Activated CD8-positive, alpha-beta memory T cell treated with anti-CD3 and anti-CD28 coated beads, Interleukin-2, amount 50 U/mL, for 4 hours (primary cell): Measurements from ENCODE around the gene HACD2.

ENCODE experiments used
- DNase-seq: peaks from one replicate; pipeline ENCODE4 v3.0.0-alpha.2; 2020

HACD2 gene

GRCh38 chr3:123480428-123480827 lies 104.4 kb downstream of the HACD2 start:
- DNase-seq: no peak

- DNase-seq: no peak
Measured at GRCh38 chr3:123479891-123480290, 105.0 kb downstream of the HACD2 start.

DNA sequence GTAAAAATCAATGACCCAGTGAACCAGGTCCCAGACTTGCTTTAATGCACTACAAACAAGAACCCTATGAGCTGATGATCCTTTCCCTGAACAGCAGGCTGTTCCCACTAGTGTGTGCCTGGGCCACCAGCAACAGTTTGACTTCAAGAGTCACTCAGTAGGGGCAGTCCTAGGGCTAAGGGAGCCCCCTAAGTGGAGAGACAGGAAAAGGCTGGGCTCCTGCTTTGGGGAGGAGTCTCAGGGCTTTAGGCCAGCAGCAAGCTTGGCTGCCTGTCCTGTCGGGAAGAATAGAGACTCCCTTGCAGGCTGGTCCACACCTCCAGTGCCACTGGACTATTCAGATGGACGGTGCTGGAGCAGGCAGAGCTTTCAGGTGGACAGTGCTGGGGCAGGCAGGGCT lies 106.5 kb downstream of the HACD2 start:
- no peak for DNase-seq

GRCh38 chr3:123476967-123477750 lies 107.7 kb downstream of the HACD2 start:
- DNase-seq: no peak

- no peak for DNase-seq
Measured at GRCh38 chr3:123475786-123476185, 109.1 kb downstream of the HACD2 start.

DNA sequence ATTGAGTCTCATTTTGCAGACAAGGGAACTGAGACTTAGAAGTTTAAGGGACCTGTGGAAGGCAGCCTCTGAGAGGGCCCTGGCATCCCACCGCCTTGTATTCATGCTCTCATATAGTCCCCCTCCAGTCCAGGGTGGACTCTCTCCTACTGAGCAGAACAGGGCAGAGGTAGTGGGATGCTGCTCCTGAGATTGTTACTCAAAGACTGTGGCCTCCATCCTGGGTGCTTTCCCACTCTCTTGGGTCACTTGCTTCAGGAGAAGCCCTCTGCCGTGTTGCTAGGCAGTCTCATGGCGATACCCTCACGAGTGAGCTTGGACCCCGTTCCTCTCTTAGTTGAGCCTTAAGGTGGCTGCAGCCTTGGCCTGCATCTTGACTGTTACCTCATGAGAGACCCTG lies 113.7 kb downstream of the HACD2 start:
- DNase-seq: no peak

DNA sequence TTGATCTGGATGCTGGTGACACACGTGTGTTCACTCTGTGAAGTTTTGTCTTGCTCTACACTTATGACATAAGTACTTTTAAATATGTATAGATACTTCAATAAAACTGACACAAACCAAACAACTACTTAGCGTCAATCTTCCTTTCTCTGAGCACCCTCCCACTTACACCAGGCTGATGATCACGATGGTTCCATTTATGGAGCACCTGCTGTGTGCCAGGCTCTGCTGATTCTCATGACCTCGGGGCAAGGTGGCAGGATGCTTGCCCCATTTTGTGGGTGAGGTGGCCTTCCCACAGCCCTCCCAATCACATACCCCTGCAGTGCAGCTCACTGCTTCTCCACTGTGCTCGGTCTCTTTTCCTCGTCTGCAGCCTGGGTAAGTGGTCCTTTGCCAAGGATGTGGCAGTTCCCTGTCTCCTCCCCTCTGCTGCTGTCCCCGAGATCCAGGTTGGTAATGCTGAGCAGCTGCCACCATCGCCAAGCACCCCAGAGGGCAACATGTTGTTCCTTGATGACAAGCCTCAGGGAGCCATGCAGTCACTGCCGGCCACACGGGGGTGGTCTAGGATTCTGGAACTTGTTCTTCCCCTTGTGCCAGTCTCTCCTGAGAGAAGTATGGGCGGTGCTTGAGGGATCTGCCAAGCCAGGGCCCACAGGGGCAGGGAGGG lies 115.4 kb downstream of the HACD2 start:
- no peak for DNase-seq

- DNase-seq: no peak
Measured at GRCh38 chr3:123467046-123467445, 117.8 kb downstream of the HACD2 start.

- DNase-seq: no peak
Measured at GRCh38 chr3:123464211-123464610, 120.6 kb downstream of the HACD2 start.

- no peak for DNase-seq
Measured at GRCh38 chr3:123459862-123460261, 125.0 kb downstream of the HACD2 start.

DNA sequence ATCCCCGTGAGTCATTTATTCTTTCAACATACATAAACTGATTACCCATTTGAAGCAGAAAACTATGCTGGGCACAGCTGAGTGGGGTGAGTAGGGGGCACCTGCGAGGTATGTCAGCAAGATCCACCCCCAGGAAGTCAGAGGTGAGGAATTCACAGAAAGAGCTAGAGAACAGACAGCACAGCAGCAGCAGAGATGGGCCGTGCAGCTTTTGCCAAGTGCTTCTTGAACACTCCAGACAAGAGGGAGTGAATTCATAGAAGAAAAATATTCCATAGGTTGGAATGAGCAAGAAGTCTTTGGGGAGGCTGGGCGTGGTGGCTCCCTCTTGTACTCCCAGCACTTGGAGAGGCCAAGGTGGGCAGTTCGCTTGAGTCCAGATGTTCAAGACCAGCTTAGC lies 126.6 kb downstream of the HACD2 start:
- DNase-seq: no peak

DNA sequence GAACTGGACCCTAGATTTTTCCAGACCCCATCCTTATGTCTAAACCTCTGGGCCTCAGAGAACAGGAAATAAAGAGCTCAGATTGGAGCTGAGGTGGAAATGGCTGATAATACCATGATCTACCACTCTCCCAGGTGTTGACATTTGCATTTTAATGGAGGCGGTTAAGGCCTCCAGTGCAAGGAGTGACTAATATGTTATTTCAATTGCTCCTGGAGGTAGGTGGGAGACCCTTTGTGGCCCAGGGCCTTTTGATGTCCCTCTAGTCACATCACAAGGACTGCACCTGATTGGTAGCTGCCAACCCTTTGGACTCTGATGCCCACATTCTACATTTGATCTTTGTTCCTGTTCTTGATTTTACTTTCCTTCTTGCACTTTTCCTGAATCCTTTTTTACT lies 127.0 kb downstream of the HACD2 start:
- no peak for DNase-seq

DNA sequence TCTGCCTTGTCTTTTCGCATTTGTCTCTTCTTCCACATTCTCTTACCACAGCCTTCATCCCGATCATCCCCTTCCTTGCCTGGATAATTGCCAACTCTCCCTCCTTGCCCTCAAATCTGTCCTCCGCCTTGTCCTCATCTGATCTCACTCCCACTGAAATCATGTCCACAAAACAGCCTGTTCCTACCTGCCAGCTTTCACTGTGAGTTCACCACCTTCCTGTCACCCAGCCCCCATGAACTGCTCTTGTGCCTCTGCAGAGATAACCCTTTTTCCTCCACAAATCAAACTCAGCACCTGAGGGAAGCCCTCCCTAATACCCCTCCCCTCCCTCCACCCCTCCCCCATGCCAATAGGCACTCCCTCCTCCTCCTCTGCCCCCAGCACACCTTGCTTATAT lies 131.2 kb downstream of the HACD2 start:
- no peak for DNase-seq

- no peak for DNase-seq
Measured at GRCh38 chr3:123451186-123451585, 133.7 kb downstream of the HACD2 start.

DNA sequence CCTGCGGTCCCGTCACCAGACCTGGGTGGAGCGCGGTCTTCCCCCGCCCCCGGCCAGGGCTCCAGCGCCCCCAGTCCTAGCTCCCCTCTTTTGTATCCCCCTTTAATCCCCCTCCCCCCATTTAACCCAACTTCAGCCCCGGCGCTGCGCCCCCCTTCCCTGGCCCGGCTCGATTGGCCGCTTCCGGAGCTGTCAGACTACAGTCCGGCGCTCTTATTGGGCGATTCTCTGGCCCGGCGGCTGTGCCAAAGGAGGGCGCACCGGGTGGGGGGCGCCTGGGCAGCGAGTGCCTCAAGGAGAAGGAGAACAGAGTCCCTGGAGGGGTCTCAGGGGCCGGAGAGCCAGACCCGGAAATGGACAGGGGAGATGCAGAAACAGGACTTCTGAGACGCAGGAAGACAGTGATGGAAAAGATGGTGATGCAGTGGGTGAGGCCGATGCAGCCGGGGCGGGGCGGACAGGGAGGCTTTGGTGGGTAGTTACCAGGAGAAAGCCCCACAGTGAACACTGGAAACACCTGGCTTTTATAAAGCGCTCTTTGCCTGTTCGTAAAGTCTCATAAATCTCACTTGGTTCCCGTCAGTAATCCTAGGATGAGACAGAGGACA lies 134.8 kb downstream of the HACD2 start:
- DNase-seq: no peak

DNA sequence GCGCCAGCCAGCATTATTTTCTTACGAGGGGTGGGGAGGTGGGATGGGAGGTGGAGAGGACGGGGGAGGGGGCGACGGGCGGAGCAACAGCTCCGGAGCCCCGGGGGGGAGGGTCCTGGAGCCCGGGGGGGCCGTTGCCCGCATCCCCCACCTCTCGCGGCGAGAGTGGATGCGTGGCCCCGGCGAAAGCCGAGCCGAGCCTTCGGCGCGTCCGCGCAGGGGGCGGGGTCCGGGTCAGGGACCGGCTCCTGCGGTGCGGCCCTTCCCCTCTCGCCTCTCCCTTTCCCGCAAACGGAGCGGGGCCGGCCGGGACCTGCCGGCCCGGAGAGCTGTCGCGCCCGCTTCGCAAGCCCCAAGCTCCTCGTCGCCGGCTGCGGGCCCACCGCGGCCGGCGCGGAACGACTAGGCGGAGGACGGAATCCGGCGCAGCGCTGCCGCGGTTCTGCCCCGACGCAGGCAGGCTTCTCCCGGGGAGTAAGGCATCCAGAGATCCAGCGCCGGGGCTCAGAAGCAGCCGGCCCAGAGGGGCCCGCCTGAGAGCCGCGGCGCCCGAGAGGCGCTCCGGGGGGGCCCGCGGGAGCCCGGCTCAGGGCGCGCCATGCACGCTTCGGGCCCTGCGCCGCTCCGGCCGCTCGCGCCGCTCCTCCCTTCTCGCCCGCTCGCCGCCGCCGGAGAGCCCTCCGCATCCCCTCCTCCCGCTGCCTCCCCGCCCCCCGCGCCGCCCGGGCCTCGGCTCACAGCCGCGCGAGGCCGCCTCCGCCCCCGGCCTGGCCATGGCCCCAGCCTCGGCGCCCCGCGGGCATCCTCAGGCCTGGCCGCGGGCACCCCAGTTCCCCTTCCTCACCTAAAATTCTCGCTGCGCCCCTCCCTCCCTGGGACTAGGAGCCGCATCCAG lies 135.5 kb downstream of the HACD2 start:
- no peak for DNase-seq

GRCh38 chr3:123448536-123449101 lies 136.2 kb downstream of the HACD2 start, which contains the start of gene ADCY5:
TSS of gene ADCY5 (minus strand) at chr3:123449090. CDS start at chr3:123448545, 545 bp downstream.
- DNase-seq: no peak

GRCh38 chr3:123447749-123448517 lies 136.9 kb downstream of the HACD2 start:
- DNase-seq: peak; percentile 28

- no peak for DNase-seq
Measured at GRCh38 chr3:123447416-123447748, 137.5 kb downstream of the HACD2 start.

- no peak for DNase-seq
Measured at GRCh38 chr3:123446610-123447109, 138.2 kb downstream of the HACD2 start.

- no peak for DNase-seq
Measured at GRCh38 chr3:123446210-123446609, 138.6 kb downstream of the HACD2 start.

GRCh38 chr3:123445702-123446101 lies 139.2 kb downstream of the HACD2 start:
- DNase-seq: no peak
